ENCODE measurements around the gene LDLR.
"Not testable (repeated sequence)": the region's sequence is repeated elsewhere in the genome, so short reads cannot be mapped to it uniquely, and the experiment has no call there.

The LDLR gene

GRCh38 chr19:11169896-11170678 lies 80.8 kb downstream of the LDLR start:
- no peak for DNase-seq (ENCODE audit: low read depth in 1 of 2, low spot score in 1 of 2)

DNA sequence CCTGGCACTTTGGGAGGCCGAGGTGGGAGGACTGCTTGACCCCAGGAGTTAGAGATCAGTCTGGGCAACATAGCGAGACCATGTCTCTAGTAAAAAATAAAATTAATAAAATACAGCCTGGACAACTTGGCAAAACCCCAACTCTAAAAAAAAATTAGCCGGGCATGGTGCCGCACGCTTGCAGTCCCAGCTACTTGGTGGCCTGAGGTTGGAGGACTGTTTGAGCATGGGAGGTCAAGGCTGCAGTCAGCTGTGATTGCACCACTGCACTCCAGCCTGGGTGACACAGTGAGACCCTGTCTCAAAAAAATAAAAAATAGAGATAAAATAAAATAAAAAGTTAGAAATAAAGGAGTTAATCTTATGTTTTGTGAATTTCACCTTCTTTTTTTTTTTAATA lies 81.9 kb downstream of the LDLR start:
- DNase-seq (ENCODE audit: low read depth in 1 of 2, low spot score in 1 of 2), result no peak

GRCh38 chr19:11172576-11172975 lies 83.3 kb downstream of the LDLR start:
- DNase-seq (ENCODE audit: low read depth in 1 of 2, low spot score in 1 of 2), result no peak

DNA sequence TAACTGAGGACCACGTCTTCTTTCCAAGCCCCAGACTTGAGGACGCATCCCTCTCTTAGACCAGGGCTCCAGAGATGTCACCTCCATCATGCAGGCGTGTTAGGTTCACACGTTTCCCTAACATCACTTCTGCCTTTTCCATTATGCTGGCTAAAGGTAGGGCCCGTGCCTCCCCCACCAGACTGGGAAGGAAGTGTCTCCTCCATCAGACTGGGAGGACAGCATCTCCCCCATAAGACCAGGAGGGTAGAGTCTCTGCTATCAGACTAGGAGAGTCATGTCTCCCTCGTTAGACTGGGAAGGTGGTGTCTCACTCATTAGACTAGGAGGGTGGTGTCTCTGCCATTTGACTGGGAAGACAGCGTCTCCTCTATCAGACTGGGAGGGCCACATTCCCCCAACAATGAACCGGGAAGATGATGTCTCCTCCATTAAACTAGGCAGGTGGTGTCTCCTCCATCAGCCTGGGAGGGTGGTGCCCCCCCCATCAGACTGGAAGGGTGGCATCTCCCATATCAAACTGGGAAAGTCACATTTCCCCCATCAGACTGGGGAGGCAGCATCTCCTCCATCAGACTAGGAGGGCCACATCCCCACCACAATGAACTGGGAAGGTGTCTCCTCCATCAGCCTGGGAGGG lies 84.4 kb downstream of the LDLR start:
- no peak for DNase-seq (ENCODE audit: low read depth in 1 of 2, low spot score in 1 of 2)

GRCh38 chr19:11174336-11174735 lies 85.1 kb downstream of the LDLR start:
- no peak for DNase-seq (ENCODE audit: low read depth in 1 of 2, low spot score in 1 of 2)

DNA sequence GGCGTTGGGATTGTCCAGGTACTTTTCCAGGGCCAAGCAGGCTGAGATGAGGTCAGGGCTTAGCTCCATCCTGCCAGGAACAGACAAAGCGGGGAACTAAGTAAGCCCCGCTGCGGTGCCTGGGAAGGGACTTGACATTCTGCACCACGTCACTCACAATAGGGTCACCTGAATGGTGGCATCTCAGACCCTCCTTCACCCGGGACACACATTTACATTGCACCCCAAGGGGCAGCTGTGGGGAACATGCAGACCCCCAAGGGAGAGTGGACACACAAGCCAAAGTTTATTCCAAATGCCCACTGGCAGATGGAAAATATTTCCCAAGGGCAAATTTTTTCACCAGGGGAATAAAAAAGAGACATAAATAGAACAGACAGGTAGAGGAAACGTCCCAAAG lies 86.7 kb downstream of the LDLR start:
- DNase-seq (ENCODE audit: low read depth in 1 of 2, low spot score in 1 of 2), result no peak

DNA sequence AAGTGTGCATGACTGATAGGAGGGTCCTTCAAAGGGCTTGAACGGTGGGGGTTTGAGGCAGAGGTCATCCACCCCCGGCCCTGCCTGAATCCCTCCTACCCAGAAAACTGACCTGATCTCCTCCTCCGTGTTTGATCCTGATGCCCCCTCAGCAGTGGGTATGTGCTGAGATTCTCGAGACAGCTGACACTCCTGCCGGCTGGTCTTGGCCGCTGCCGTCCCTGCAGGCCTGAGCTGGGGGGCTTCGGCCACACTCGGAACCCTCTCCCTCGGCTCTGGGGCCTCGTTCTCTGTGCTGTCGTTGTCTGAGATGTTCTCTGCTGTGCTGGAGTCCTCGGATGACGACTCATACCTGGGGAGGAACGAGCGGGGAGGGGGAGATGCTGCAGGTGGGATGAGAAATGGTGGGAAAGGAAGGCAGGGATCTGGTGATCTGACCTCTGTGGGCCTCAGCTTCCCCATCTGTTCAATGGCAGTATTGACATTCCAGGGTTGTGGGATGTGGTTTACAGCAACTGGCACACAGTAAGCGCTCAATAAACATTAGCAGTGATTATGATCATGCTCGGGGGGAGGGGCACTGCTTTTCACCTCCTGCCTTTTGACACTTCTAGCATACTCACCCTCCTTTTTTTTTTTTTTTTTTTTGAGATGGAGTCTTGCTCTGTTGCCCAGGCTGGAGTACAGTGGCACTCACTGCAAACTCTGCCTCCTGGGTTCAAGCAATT lies 87.4 kb downstream of the LDLR start:
- no peak for DNase-seq (ENCODE audit: low read depth in 1 of 2, low spot score in 1 of 2)

DNA sequence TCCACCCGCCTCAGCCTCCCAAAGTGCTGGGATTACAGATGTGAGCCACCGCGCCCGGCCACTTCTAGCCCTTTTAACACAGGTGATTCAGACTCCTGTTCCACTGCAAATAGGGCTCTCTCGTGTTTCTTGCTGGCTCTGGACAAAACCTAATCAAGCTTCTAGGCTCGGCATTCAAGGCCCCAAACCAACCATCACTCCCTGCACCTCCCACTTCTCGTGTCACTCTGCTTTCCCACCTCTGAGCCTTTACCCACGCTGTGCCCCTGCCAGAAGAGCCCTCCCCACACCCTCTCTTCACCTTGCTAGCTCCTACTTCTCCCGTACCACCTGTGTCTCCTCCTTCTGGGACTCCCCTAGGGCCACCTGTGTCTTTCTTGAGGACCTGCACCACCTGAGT lies 88.3 kb downstream of the LDLR start:
- DNase-seq (ENCODE audit: low read depth in 1 of 2, low spot score in 1 of 2), result no peak

DNA sequence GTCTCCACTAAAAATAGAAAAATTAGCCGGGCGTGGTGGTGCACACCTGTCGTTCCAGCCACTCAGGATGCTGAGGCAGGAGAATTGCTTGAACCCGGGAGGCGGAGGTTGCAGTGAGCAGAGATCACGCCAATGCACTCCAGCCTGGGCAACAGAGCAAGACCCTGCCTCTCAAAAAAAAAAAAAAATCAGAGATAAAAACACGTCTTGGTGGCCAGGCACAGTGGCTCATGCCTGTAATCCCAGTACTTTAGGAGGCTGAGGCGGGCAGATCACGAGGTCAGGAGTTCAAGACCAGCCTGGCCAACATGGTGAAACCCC lies 89.8 kb downstream of the LDLR start:
- DNase-seq (ENCODE audit: low read depth in 1 of 2, low spot score in 1 of 2), result not testable (repeated sequence)

GRCh38 chr19:11179716-11180297 lies 90.5 kb downstream of the LDLR start:
- no peak for DNase-seq (ENCODE audit: low read depth in 1 of 2, low spot score in 1 of 2)

DNA sequence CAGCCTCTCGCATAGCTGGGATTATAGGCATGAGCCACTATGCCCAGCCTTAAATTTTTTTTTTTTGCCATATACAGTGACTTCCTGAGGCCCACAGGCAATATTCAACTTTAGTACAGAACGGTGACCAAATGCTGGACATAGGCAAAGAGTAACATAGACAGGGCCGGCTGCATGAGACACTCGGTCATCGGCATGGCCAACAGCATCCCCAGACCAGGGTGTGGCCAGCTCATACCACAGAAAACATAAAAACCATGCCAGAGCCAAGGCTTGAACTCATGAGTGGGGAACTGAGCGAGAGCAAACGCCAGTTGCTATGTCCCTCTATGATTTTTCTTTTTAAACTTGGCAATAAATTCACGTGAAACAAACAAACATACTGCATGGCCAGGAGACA lies 91.1 kb downstream of the LDLR start:
- DNase-seq (ENCODE audit: low read depth in 1 of 2, low spot score in 1 of 2), result no peak

DNA sequence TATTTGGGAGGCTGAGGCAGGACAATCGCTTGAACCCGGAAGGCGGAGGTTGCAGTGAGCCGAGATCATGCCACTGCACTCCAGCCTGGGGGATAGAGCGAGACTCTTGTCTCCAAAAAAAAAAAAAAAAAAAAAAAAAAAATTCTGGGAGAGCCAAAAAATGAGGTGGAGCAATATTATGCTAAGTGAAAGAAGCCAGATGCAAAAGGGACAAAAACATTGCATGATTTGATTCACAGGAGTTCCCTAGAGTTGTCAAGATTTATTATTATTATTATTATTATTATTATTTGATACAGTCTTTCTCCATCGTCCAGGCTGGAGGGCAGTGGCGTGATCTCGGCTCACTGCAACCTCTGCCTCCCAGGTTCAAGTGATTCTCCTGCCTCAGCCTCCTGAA lies 91.7 kb downstream of the LDLR start:
- not testable (repeated sequence) for DNase-seq (ENCODE audit: low read depth in 1 of 2, low spot score in 1 of 2)

DNA sequence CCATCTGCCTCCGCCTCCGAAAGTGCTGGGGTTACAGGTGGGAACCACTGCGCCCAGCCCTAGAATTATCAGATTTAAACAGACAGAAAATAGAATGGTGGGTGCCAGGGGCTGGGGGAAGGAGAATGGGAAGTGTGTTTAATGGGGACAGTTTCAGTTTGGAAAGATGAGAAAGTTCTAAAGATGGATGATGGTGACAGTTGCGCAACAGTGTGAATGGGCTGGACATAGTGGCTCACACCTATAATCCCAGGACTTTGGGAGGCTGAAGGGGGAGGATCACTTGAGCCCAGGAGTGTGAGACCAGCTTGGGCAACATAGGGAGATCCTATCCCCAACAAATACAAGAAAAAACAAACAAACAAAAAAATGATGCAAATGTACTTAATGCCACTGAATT lies 92.2 kb downstream of the LDLR start:
- no peak for DNase-seq (ENCODE audit: low read depth in 1 of 2, low spot score in 1 of 2)

Data from stimulated activated CD4-positive, alpha-beta T cell treated with anti-CD3 and anti-CD28 coated beads, Interleukin-15, amount 100 ng/mL, for 1 hour (primary cell).